Ovary (tissue), 3 donors: Measurements from ENCODE around the gene FYB2.

Experiments
- EP300 ChIP-seq: sonication (generic); formaldehyde crosslinking; IDR thresholded peaks from one replicate; pipeline ENCODE4 v1.6.1; 2017; ENCODE audit warnings: antibody characterized with exemption
- POLR2A ChIP-seq: fragments of 450-650 bp; IDR thresholded peaks from one replicate; pipeline ENCODE4 v1.6.1; 2017; ENCODE audit warnings: antibody characterized with exemption, mild to moderate bottlenecking, moderate library complexity
- TF ChIP-seq, protein P1 (sequence below), 3 donors: fragments of 450-650 bp in 2 of 3; fragments of 200-600 bp in 1 of 3; IDR thresholded peaks; one replicate each; pipeline versions ENCODE4 v1.5.1 to v1.8.0; 2016 to 2022; ENCODE audit warnings: antibody characterized with exemption in 3 of 3, mild to moderate bottlenecking in 1 of 3
- donor health status: DM: no; HTN: no; CAD: no.

DNA sequence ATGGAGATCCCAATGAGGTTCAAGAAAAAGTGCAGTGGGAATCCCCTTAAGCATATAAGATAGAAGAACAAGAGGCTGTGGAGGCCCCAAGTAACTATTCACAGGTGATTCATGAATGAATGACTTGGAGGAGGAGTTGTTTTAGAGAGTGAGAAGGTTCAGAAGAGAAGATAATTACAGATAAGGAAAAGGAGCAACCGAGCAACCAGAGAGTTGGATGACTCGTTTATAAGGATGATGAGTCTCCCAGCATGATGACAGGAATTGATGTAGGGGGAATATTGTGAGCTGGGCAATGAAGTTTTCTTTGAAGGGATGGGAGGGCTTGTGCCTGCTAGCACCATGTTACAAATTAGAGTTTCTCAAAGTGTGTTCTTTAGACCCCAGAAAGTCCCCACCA is 45.2 kb upstream of the FYB2 start:
- TF ChIP-seq, protein P1, sequence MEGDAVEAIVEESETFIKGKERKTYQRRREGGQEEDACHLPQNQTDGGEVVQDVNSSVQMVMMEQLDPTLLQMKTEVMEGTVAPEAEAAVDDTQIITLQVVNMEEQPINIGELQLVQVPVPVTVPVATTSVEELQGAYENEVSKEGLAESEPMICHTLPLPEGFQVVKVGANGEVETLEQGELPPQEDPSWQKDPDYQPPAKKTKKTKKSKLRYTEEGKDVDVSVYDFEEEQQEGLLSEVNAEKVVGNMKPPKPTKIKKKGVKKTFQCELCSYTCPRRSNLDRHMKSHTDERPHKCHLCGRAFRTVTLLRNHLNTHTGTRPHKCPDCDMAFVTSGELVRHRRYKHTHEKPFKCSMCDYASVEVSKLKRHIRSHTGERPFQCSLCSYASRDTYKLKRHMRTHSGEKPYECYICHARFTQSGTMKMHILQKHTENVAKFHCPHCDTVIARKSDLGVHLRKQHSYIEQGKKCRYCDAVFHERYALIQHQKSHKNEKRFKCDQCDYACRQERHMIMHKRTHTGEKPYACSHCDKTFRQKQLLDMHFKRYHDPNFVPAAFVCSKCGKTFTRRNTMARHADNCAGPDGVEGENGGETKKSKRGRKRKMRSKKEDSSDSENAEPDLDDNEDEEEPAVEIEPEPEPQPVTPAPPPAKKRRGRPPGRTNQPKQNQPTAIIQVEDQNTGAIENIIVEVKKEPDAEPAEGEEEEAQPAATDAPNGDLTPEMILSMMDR (IDR thresholded peaks at IDR 0.05) = no peak
- no peak for TF ChIP-seq POLR2A
- no peak for TF ChIP-seq EP300
